Activated naive CD8-positive, alpha-beta T cell treated with anti-CD3 and anti-CD28 coated beads, Interleukin-2, amount 10 ng/mL, durations not matched to agents 7 days and 5 days (primary cell): ENCODE measurements around the gene RAET1L. TPM values are rescaled to one million over a fixed set of nuclear protein-coding genes. Genes with fewer than 3 reads are reported as not detected.
"Not testable (repeated sequence)": the region's sequence is repeated elsewhere in the genome, so short reads cannot be mapped to it uniquely, and the experiment has no call there.

Experiments used
- ATAC-seq: fragments of 150-1000 bp; cut with Tn5 transposase; one replicate; pipeline ENCODE4 v1.10.0; 2021; ENCODE audit warnings: low read depth, moderate library complexity
- POLR2A ChIA-PET: fragments of 350-600 bp; sonication (Branson Sonifier 250); formaldehyde crosslinking; loops from one replicate; lab custom pipeline; 2021; ENCODE audit warnings: antibody characterized with exemption; lab: Charles Lee
- DNase-seq: peaks from one replicate; pipeline ENCODE4 v3.0.0; 2021
- H3K27ac Mint-ChIP-seq: one replicate; pipeline ENCODE4 v1.8.0; 2022; ENCODE audit warnings: mild to moderate bottlenecking, mixed read lengths
- H3K27me3 Mint-ChIP-seq: one replicate; pipeline ENCODE4 v1.8.0; 2022; ENCODE audit warnings: mild to moderate bottlenecking, moderate library complexity, mixed read lengths
- H3K36me3 Mint-ChIP-seq: one replicate; pipeline ENCODE4 v1.8.0; 2021; ENCODE audit warnings: mild to moderate bottlenecking, mixed read lengths
- H3K4me1 Mint-ChIP-seq: one replicate; pipeline ENCODE4 v1.8.0; 2021; ENCODE audit warnings: mixed read lengths
- H3K4me3 Mint-ChIP-seq: one replicate; pipeline ENCODE4 v1.8.0; 2022; ENCODE audit warnings: mild to moderate bottlenecking, moderate library complexity, mixed read lengths
- H3K9me3 Mint-ChIP-seq: one replicate; pipeline ENCODE4 v1.8.0; 2021; ENCODE audit warnings: mixed read lengths
- total RNA-seq, 2 experiments: library from RNA; stranded (reverse); gene quantifications; one replicate each; pipeline ENCODE4 v1.2.3, GENCODE V29; 2021

The RAET1L gene
- not detected for total RNA-seq

- no peaks in the 10 kb centered on the region for H3K9me3 Mint-ChIP-seq
- H3K27ac Mint-ChIP-seq: no peak within 1 kb of the TSS
- DNase-seq: no peak
- H3K4me3 Mint-ChIP-seq: no peak within 1 kb of the TSS
- H3K27me3 Mint-ChIP-seq: peaks cover 51% of the 10 kb centered on the region
- no peak for ATAC-seq
- POLR2A ChIA-PET: no interaction called here
- peaks cover 3% of the 10 kb centered on the region for H3K4me1 Mint-ChIP-seq
- H3K36me3 Mint-ChIP-seq: no peaks in the 10 kb centered on the region
Observed at GRCh38 chr6:150025201-150025917, at the start of gene RAET1L. Gene RAET1L, minus strand, starts transcription at chr6:150025532. Its CDS starts 61 bp downstream, at chr6:150025471.

GRCh38 chr6:150075034-150075421 lies 49.7 kb upstream of the RAET1L start:
- Mint-ChIP-seq H3K36me3 (peaks cover 2% of the 10 kb centered on the region), H3K27me3 (peaks cover 44% of the 10 kb centered on the region), H3K9me3 (no peaks in the 10 kb centered on the region), H3K27ac (no peak overlapping the region), H3K4me1 (peaks cover 27% of the 10 kb centered on the region), H3K4me3 (no peak overlapping the region)
- no peak for DNase-seq
- ATAC-seq: no peak
- POLR2A ChIA-PET: no interaction called here

- DNase-seq, ATAC-seq, H3K36me3 Mint-ChIP-seq, H3K4me3 Mint-ChIP-seq, POLR2A ChIA-PET, H3K9me3 Mint-ChIP-seq, H3K27ac Mint-ChIP-seq: not testable (repeated sequence)
- H3K27me3 Mint-ChIP-seq: peaks cover 41% of the 10 kb centered on the region
- H3K4me1 Mint-ChIP-seq: peaks cover 22% of the 10 kb centered on the region
Observed at GRCh38 chr6:150074396-150075033, 49.2 kb upstream of the RAET1L start.

GRCh38 chr6:150072201-150072600 lies 46.9 kb upstream of the RAET1L start:
- Mint-ChIP-seq H3K9me3 (no peaks in the 10 kb centered on the region), H3K36me3 (peaks cover 1% of the 10 kb centered on the region), H3K27ac (no peak overlapping the region), H3K27me3 (peaks cover 31% of the 10 kb centered on the region), H3K4me3 (no peak overlapping the region), H3K4me1 (peaks cover 23% of the 10 kb centered on the region)
- POLR2A ChIA-PET: no interaction called here
- DNase-seq (no peak), ATAC-seq (no peak)

GRCh38 chr6:150070236-150070818 lies 45.0 kb upstream of the RAET1L start:
- POLR2A ChIA-PET: interaction anchor here (0.6 kb wide), 1 partner anchor 12 kb away, joined by 3 read pairs; no protein-coding TSS in a partner anchor
- no peak overlapping the region for H3K4me3 Mint-ChIP-seq
- peaks cover 14% of the 10 kb centered on the region for H3K4me1 Mint-ChIP-seq

GRCh38 chr6:150069706-150070105 lies 44.4 kb upstream of the RAET1L start:
- no peaks in the 10 kb centered on the region for H3K9me3 Mint-ChIP-seq
- POLR2A ChIA-PET: no interaction called here
- H3K4me3 Mint-ChIP-seq: no peak overlapping the region
- no peak overlapping the region for H3K27ac Mint-ChIP-seq
- H3K36me3 Mint-ChIP-seq: no peaks in the 10 kb centered on the region
- H3K4me1 Mint-ChIP-seq: peaks cover 13% of the 10 kb centered on the region
- H3K27me3 Mint-ChIP-seq: peaks cover 21% of the 10 kb centered on the region
- DNase-seq: no peak
- no peak for ATAC-seq

More at GRCh38 chr6:150070236-150070818, 45.0 kb upstream of the RAET1L start:
- no peaks in the 10 kb centered on the region for H3K36me3 Mint-ChIP-seq
- no peak for DNase-seq
- no peaks in the 10 kb centered on the region for H3K9me3 Mint-ChIP-seq
- ATAC-seq: no peak
- peaks cover 26% of the 10 kb centered on the region for H3K27me3 Mint-ChIP-seq
- H3K27ac Mint-ChIP-seq: no peak overlapping the region

GRCh38 chr6:150068720-150069648 lies 43.7 kb upstream of the RAET1L start, which contains the start of gene ULBP3:
Gene ULBP3, minus strand, starts transcription at chr6:150069121. Its CDS starts 55 bp downstream, at chr6:150069066.
- DNase-seq (peak; percentile 77), ATAC-seq (peak; percentile 87)
- Mint-ChIP-seq H3K4me3 (peak within 1 kb of the TSS; percentile 84), H3K4me1 (peaks cover 13% of the 10 kb centered on the region), H3K36me3 (no peaks in the 10 kb centered on the region), H3K27ac (no peak within 1 kb of the TSS), H3K9me3 (no peaks in the 10 kb centered on the region), H3K27me3 (peaks cover 14% of the 10 kb centered on the region)
- POLR2A ChIA-PET: no interaction called here

- no peak for ATAC-seq
- Mint-ChIP-seq H3K27ac (no peak overlapping the region), H3K4me3 (peak overlapping the region; percentile 84), H3K27me3 (peaks cover 10% of the 10 kb centered on the region), H3K9me3 (no peaks in the 10 kb centered on the region), H3K36me3 (no peaks in the 10 kb centered on the region), H3K4me1 (peaks cover 13% of the 10 kb centered on the region)
- DNase-seq: no peak
- POLR2A ChIA-PET: no interaction called here
Observed at GRCh38 chr6:150068151-150068550, 42.8 kb upstream of the RAET1L start.

- H3K9me3 Mint-ChIP-seq: no peaks in the 10 kb centered on the region
- H3K36me3 Mint-ChIP-seq: no peaks in the 10 kb centered on the region
- no peak overlapping the region for H3K27ac Mint-ChIP-seq
- no peak overlapping the region for H3K4me3 Mint-ChIP-seq
- peaks cover 9% of the 10 kb centered on the region for H3K27me3 Mint-ChIP-seq
- DNase-seq (no peak), ATAC-seq (no peak)
- POLR2A ChIA-PET: no interaction called here
- peaks cover 10% of the 10 kb centered on the region for H3K4me1 Mint-ChIP-seq
Observed at GRCh38 chr6:150065083-150065482, 39.8 kb upstream of the RAET1L start.

GRCh38 chr6:150063640-150064039 lies 38.3 kb upstream of the RAET1L start:
- POLR2A ChIA-PET: no interaction called here
- no peak overlapping the region for H3K27ac Mint-ChIP-seq
- H3K36me3 Mint-ChIP-seq: no peaks in the 10 kb centered on the region
- H3K9me3 Mint-ChIP-seq: no peaks in the 10 kb centered on the region
- no peak overlapping the region for H3K4me3 Mint-ChIP-seq
- H3K27me3 Mint-ChIP-seq: peaks cover 14% of the 10 kb centered on the region
- no peak for ATAC-seq
- peaks cover 14% of the 10 kb centered on the region for H3K4me1 Mint-ChIP-seq
- DNase-seq: no peak

- POLR2A ChIA-PET, H3K36me3 Mint-ChIP-seq, H3K9me3 Mint-ChIP-seq: not testable (repeated sequence)
- H3K27me3 Mint-ChIP-seq: peaks cover 23% of the 10 kb centered on the region
- H3K4me3 Mint-ChIP-seq: peak overlapping the region; percentile 16
- ATAC-seq: peak; percentile 95
- peak; percentile 44 for DNase-seq
- peaks cover 11% of the 10 kb centered on the region for H3K4me1 Mint-ChIP-seq
- H3K27ac Mint-ChIP-seq: peak overlapping the region; percentile 21
Observed at GRCh38 chr6:150059973-150060372, 34.6 kb upstream of the RAET1L start.

- Mint-ChIP-seq H3K27ac (no peak overlapping the region), H3K9me3 (no peaks in the 10 kb centered on the region), H3K4me1 (peaks cover 11% of the 10 kb centered on the region), H3K36me3 (no peaks in the 10 kb centered on the region), H3K27me3 (peaks cover 33% of the 10 kb centered on the region), H3K4me3 (no peak overlapping the region)
- POLR2A ChIA-PET: no interaction called here
- ATAC-seq: no peak
- no peak for DNase-seq
Observed at GRCh38 chr6:150058986-150059385, 33.7 kb upstream of the RAET1L start.
